WTC11 (cell line): ENCODE data around the gene TBPL2. TPM values are rescaled to one million over a fixed set of nuclear protein-coding genes. Genes with fewer than 3 reads are reported as not detected.

Experiments used
- ATAC-seq: fragments of 200-7000 bp; cut with Tn5 transposase; 2 replicates; pipeline ENCODE4 v1.10.0; 2021; ENCODE audit warnings: mild to moderate bottlenecking, moderate library complexity
- CTCF ChIA-PET: fragments of 300-600 bp; sonication (Branson Sonifier 250); formaldehyde crosslinking; loops from one replicate; lab custom pipeline; 2021; ENCODE audit warnings: antibody characterized with exemption; lab: Charles Lee
- POLR2A ChIA-PET: fragments of 350-600 bp; sonication (Branson Sonifier 250); formaldehyde crosslinking; loops from one replicate; lab custom pipeline; 2021; ENCODE audit warnings: antibody characterized with exemption; lab: Charles Lee
- DNase-seq: peaks from one replicate; pipeline ENCODE4 v3.0.0; 2021; ENCODE audit warnings: low spot score
- H3K27ac Mint-ChIP-seq: 2 replicates; pipeline ENCODE4 v1.8.0; 2021; ENCODE audit warnings: mixed read lengths
- H3K27me3 Mint-ChIP-seq: 2 replicates; pipeline ENCODE4 v1.8.0; 2021; ENCODE audit warnings: low read depth, mild to moderate bottlenecking, moderate library complexity, mixed read lengths
- H3K36me3 Mint-ChIP-seq: 2 replicates; pipeline ENCODE4 v1.8.0; 2021; ENCODE audit warnings: mixed read lengths
- H3K4me1 Mint-ChIP-seq: 2 replicates; pipeline ENCODE4 v1.8.0; 2022; ENCODE audit warnings: mixed read lengths
- H3K4me3 Mint-ChIP-seq: 2 replicates; pipeline ENCODE4 v1.8.0; 2021; ENCODE audit warnings: mild to moderate bottlenecking, moderate library complexity, mixed read lengths
- H3K9me3 Mint-ChIP-seq: 2 replicates; pipeline ENCODE4 v1.8.0; 2021; ENCODE audit warnings: mixed read lengths
- ATF6 ChIP-seq: sonication (generic); formaldehyde crosslinking; IDR thresholded peaks from 2 replicates; pipeline ENCODE4 v1.8.1; 2023; ENCODE audit warnings: mild to moderate bottlenecking, missing genetic modification reagents
- ETV6 ChIP-seq: sonication (generic); formaldehyde crosslinking; IDR thresholded peaks from 2 replicates; pipeline ENCODE4 v1.8.1; 2022; ENCODE audit warnings: mild to moderate bottlenecking, missing genetic modification reagents
- FOXJ3 ChIP-seq: sonication (generic); formaldehyde crosslinking; IDR thresholded peaks from 2 replicates; pipeline ENCODE4 v1.9.0; 2021; ENCODE audit warnings: missing genetic modification reagents, mild to moderate bottlenecking, borderline replicate concordance
- FOXK1 ChIP-seq: sonication (generic); formaldehyde crosslinking; IDR thresholded peaks from 2 replicates; pipeline ENCODE4 v1.8.0; 2022; ENCODE audit warnings: mild to moderate bottlenecking, moderate library complexity, missing genetic modification reagents
- KAT7 ChIP-seq: sonication (generic); formaldehyde crosslinking; IDR thresholded peaks from 2 replicates; pipeline ENCODE4 v1.8.1; 2023; ENCODE audit warnings: missing genetic modification reagents, mild to moderate bottlenecking, borderline replicate concordance
- MYBL2 ChIP-seq: sonication (generic); formaldehyde crosslinking; IDR thresholded peaks from 2 replicates; pipeline ENCODE4 v1.8.1; 2023; ENCODE audit warnings: mild to moderate bottlenecking, moderate library complexity, missing genetic modification reagents
- NFATC4 ChIP-seq: fragments of 250-450 bp; sonication (Bioruptor Pico); IDR thresholded peaks from 2 replicates; pipeline ENCODE4 v1.9.0; 2021; ENCODE audit warnings: mild to moderate bottlenecking
- NFE2L1 ChIP-seq: sonication (generic); formaldehyde crosslinking; IDR thresholded peaks from 2 replicates; pipeline ENCODE4 v1.8.1; 2023; ENCODE audit warnings: missing genetic modification reagents
- NR3C1 ChIP-seq: sonication (generic); formaldehyde crosslinking; conservative IDR thresholded peaks from 2 replicates; pipeline ENCODE4 v1.8.1; 2023; ENCODE audit warnings: low read depth, mild to moderate bottlenecking, missing genetic modification reagents
- RORB ChIP-seq: fragments of 250-450 bp; sonication (Bioruptor Pico); IDR thresholded peaks from 2 replicates; pipeline ENCODE4 v1.9.0; 2021; ENCODE audit warnings: mild to moderate bottlenecking
- ZNF121 ChIP-seq: sonication (generic); formaldehyde crosslinking; IDR thresholded peaks from 2 replicates; pipeline ENCODE4 v1.8.0; 2023; ENCODE audit warnings: missing genetic modification reagents
- ZNF219 ChIP-seq: sonication (generic); formaldehyde crosslinking; IDR thresholded peaks from 2 replicates; pipeline ENCODE4 v1.8.0; 2023; ENCODE audit warnings: missing genetic modification reagents, mild to moderate bottlenecking, borderline replicate concordance
- ZNF423 ChIP-seq: fragments of 250-450 bp; sonication (Bioruptor Pico); IDR thresholded peaks from 2 replicates; pipeline ENCODE4 v2.1.2; 2022; ENCODE audit warnings: mild to moderate bottlenecking, moderate library complexity
- ZSCAN18 ChIP-seq: fragments of 250-450 bp; sonication (Bioruptor Pico); IDR thresholded peaks from 2 replicates; pipeline ENCODE4 v2.1.2; 2022; ENCODE audit warnings: mild to moderate bottlenecking, moderate library complexity
- total RNA-seq: library from RNA; stranded (reverse); gene quantifications from 3 replicates; pipeline ENCODE4 v1.2.3, GENCODE V29; 2021
- TF ChIP-seq, protein P1 (sequence below): fragments of 250-450 bp; sonication (Bioruptor Pico); conservative IDR thresholded peaks from 2 replicates; pipeline ENCODE4 v1.9.0; 2021; ENCODE audit warnings: mild to moderate bottlenecking
- TF ChIP-seq, protein P2 (sequence below): fragments of 200-600 bp; IDR thresholded peaks from 2 replicates; pipeline ENCODE4 v1.8.0; 2022; ENCODE audit warnings: antibody characterized with exemption

TBPL2 gene
- total RNA-seq, 1 experiment from 2014 or later, result not detected

DNA sequence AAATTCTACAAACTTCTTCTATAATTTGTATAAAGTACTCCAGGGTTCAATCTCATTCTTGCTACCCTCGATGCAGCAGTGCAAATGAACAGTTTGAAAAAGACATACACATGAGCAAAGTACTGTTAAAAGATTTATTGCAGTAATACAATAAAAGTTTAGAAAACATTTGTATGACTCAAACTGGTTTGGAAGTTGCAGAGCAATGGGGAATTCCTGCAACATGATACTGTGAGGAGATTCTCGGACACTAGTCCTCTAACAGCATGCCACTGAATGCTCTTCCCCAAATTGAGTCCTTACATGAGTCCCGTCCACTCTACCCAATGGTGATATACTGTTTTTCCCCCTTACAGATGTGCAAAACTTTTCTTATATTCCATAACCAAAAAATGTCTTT is 74.1 kb downstream of the TBPL2 start:
- no peaks in the 10 kb centered on the region for H3K9me3 Mint-ChIP-seq
- peaks cover 30% of the 10 kb centered on the region for H3K36me3 Mint-ChIP-seq
- no peak overlapping the region for H3K27ac Mint-ChIP-seq
- ATAC-seq, result no peak
- no peak for DNase-seq
- H3K4me3 Mint-ChIP-seq, result no peak overlapping the region
- H3K4me1 Mint-ChIP-seq, result no peaks in the 10 kb centered on the region
- TF ChIP-seq MYBL2 (CRISPR knock-in tag) (no peak), NFE2L1 (no peak), KAT7 (CRISPR knock-in tag) (no peak), NFATC4 (CRISPR knock-in tag) (no peak), ZNF423 (CRISPR knock-in tag) (no peak), NR3C1 (CRISPR knock-in tag) (no peak), ZSCAN18 (CRISPR knock-in tag) (no peak), ZNF121 (no peak), ATF6 (no peak), FOXK1 (CRISPR knock-in tag) (no peak), ZNF219 (no peak), FOXJ3 (CRISPR knock-in tag) (no peak), ETV6 (CRISPR knock-in tag) (no peak), RORB (CRISPR knock-in tag) (no peak)
- TF ChIP-seq, protein P1, sequence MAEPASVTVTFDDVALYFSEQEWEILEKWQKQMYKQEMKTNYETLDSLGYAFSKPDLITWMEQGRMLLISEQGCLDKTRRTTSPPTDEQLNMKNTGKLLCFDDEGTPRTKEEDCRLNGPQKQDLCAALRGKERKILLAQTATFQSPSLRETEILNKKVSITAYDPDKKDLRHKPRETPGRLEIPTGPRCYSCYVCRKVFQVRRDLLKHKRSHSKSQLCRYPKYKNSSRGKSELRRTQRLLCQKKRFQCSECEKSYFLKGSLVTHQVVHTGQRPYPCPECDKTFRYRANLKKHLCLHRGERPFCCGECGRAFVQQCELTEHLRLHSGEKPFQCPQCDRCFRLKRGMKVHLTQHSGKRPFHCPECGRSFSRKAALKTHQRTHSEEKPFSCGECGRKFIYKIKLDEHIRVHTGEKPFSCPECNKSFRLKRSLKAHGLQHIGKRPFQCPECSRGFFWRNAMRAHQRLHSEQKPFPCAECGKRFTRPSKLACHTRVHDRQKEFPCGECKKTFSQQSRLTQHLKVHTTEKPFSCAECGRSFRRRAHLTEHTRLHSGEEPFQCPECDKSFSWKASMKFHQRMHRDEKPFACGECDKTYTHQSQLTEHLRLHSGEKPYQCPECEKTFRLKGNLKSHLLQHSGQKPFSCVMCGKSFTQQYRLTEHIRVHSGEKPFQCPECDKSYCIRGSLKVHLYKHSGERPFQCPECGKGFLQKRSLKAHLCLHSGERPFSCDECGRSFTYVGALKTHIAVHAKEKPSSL (CRISPR knock-in tag), result no peak
- TF ChIP-seq, protein P2, sequence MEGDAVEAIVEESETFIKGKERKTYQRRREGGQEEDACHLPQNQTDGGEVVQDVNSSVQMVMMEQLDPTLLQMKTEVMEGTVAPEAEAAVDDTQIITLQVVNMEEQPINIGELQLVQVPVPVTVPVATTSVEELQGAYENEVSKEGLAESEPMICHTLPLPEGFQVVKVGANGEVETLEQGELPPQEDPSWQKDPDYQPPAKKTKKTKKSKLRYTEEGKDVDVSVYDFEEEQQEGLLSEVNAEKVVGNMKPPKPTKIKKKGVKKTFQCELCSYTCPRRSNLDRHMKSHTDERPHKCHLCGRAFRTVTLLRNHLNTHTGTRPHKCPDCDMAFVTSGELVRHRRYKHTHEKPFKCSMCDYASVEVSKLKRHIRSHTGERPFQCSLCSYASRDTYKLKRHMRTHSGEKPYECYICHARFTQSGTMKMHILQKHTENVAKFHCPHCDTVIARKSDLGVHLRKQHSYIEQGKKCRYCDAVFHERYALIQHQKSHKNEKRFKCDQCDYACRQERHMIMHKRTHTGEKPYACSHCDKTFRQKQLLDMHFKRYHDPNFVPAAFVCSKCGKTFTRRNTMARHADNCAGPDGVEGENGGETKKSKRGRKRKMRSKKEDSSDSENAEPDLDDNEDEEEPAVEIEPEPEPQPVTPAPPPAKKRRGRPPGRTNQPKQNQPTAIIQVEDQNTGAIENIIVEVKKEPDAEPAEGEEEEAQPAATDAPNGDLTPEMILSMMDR, result no peak
- no peaks in the 10 kb centered on the region for H3K27me3 Mint-ChIP-seq
- POLR2A ChIA-PET, result interaction anchor here (0.6 kb wide), 1 partner anchor 277 kb away, joined by 4 read pairs; no protein-coding TSS in a partner anchor
- CTCF ChIA-PET, result no interaction called here

Other genes starting within 250 kb of the TBPL2 start
- gene DLGAP5, start 249.0 kb downstream of the TBPL2 start, total RNA-seq, result 130 to 141 TPM (median 132 TPM) in 3 replicates
- 13.5 to 14.2 TPM (median 13.9 TPM) in 3 replicates for gene FBXO34, start 169.2 kb downstream of the TBPL2 start, total RNA-seq
- 9.1 to 10.4 TPM (median 9.4 TPM) in 3 replicates for gene ATG14, start 28.8 kb downstream of the TBPL2 start, total RNA-seq
- 122 to 125 TPM (median 123 TPM) in 3 replicates for gene KTN1, start 139.6 kb upstream of the TBPL2 start, total RNA-seq